Ishikawa (cell line): ENCODE results near the gene WDR74.

ENCODE experiments used
- CEBPB ChIP-seq: IDR thresholded peaks from 2 replicates; pipeline ENCODE4 v1.6.1; 2012
- CREB1 ChIP-seq: IDR thresholded peaks from 2 replicates; pipeline ENCODE4 v1.6.1; 2012; ENCODE audit warnings: low read depth
- EGR1 ChIP-seq: IDR thresholded peaks from 2 replicates; pipeline ENCODE4 v1.6.1; 2012
- EP300 ChIP-seq: IDR thresholded peaks from 2 replicates; pipeline ENCODE4 v1.6.1; 2012; ENCODE audit warnings: borderline replicate concordance
- FOXM1 ChIP-seq: IDR thresholded peaks from 2 replicates; pipeline ENCODE4 v1.6.1; 2012; ENCODE audit warnings: low read depth, borderline replicate concordance
- NFIC ChIP-seq: IDR thresholded peaks from 2 replicates; pipeline ENCODE4 v1.6.1; 2012
- RAD21 ChIP-seq: IDR thresholded peaks from 2 replicates; pipeline ENCODE4 v1.6.1; 2012; ENCODE audit warnings: low read depth
- TAF1 ChIP-seq: IDR thresholded peaks from 2 replicates; pipeline ENCODE4 v1.6.1; 2012; ENCODE audit warnings: low read depth, mild to moderate bottlenecking
- TCF12 ChIP-seq: IDR thresholded peaks from 2 replicates; pipeline ENCODE4 v1.6.1; 2012; ENCODE audit warnings: low read depth
- TEAD4 ChIP-seq: IDR thresholded peaks from 2 replicates; pipeline ENCODE4 v1.6.1; 2012
- YY1 ChIP-seq: IDR thresholded peaks from 2 replicates; pipeline ENCODE4 v1.6.1; 2012; ENCODE audit warnings: low read depth
- ZBTB7A ChIP-seq: IDR thresholded peaks from 2 replicates; pipeline ENCODE4 v1.6.1; 2012; ENCODE audit warnings: low read depth
- TF ChIP-seq, protein P1 (sequence below): IDR thresholded peaks from 2 replicates; pipeline ENCODE4 v1.6.1; 2012; ENCODE audit warnings: low read depth, mild to moderate bottlenecking
- TF ChIP-seq, protein P2 (sequence below): IDR thresholded peaks from 2 replicates; pipeline ENCODE4 v1.6.1; 2012
- TF ChIP-seq, protein P3 (sequence below): IDR thresholded peaks from 2 replicates; pipeline ENCODE4 v1.6.1; 2012

Gene WDR74

DNA sequence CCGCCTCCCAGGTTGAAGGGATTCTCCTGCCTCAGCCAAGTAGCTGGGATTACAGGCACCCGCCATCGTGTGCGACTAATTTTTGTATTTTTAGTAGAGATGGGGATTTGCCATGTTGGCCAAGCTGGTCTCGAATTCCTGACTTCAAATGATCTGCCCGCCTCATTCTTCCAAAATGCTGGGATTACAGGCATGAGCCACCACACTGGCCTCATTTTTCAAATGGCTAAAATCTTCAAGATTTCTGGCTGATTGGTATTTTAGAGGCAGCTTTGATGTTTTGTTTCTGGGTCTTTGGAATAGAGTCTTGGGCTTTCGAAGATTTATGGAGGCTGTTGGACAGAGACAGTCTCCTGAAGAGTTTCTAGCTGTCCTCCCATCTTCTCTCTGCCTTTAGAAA, 35.5 kb upstream of the WDR74 start:
- TF ChIP-seq, protein P1, sequence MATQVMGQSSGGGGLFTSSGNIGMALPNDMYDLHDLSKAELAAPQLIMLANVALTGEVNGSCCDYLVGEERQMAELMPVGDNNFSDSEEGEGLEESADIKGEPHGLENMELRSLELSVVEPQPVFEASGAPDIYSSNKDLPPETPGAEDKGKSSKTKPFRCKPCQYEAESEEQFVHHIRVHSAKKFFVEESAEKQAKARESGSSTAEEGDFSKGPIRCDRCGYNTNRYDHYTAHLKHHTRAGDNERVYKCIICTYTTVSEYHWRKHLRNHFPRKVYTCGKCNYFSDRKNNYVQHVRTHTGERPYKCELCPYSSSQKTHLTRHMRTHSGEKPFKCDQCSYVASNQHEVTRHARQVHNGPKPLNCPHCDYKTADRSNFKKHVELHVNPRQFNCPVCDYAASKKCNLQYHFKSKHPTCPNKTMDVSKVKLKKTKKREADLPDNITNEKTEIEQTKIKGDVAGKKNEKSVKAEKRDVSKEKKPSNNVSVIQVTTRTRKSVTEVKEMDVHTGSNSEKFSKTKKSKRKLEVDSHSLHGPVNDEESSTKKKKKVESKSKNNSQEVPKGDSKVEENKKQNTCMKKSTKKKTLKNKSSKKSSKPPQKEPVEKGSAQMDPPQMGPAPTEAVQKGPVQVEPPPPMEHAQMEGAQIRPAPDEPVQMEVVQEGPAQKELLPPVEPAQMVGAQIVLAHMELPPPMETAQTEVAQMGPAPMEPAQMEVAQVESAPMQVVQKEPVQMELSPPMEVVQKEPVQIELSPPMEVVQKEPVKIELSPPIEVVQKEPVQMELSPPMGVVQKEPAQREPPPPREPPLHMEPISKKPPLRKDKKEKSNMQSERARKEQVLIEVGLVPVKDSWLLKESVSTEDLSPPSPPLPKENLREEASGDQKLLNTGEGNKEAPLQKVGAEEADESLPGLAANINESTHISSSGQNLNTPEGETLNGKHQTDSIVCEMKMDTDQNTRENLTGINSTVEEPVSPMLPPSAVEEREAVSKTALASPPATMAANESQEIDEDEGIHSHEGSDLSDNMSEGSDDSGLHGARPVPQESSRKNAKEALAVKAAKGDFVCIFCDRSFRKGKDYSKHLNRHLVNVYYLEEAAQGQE = no peak
- TF ChIP-seq YY1 (no peak), CREB1 (no peak)

- TF ChIP-seq NFIC (0 out of 2 replicates have a peak, but pooled peaks have one; percentile 19), RAD21 (no peak)
Observed at GRCh38 chr11:62865635-62866034, 26.2 kb upstream of the WDR74 start.

DNA sequence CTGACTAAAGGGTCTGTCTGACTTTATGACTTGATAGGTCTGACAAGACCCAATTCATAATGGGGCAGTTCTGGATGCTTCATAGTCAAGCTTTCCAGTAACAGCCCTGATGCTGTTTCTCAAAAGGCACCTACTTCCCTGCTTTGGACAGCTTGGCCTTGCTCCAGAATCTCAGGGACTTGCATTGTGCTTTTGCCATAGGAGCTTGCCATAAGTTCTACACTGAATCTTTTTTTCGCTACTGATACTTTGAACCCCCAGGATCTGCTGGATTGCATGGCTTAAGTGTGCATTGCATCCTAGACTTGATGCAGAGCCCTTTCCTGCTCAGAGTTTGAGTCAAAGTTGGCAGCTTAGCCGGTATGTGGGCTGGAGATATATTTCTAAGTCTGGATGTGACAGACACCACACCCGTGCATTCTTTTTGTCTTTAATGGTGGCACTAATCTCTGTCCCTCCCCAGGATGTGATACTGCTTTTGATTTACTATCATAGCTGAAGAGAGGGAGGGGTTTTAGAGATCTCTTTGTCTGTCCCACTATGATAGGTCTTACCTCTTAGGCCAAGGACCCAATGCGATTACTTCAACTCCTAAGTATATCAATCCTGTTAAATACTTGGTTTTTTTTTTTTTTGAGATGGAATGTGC, 24.4 kb upstream of the WDR74 start:
- TF ChIP-seq TEAD4 (no peak), CEBPB (no peak), ZBTB7A (no peak), TAF1 (no peak), NFIC (no peak), EP300 (no peak), RAD21 (no peak), TCF12 (no peak), EGR1 (no peak), YY1 (no peak), CREB1 (no peak), FOXM1 (no peak)
- TF ChIP-seq, protein P1 = no peak
- TF ChIP-seq, protein P2, sequence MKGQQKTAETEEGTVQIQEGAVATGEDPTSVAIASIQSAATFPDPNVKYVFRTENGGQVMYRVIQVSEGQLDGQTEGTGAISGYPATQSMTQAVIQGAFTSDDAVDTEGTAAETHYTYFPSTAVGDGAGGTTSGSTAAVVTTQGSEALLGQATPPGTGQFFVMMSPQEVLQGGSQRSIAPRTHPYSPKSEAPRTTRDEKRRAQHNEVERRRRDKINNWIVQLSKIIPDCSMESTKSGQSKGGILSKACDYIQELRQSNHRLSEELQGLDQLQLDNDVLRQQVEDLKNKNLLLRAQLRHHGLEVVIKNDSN = no peak
- TF ChIP-seq, protein P3, sequence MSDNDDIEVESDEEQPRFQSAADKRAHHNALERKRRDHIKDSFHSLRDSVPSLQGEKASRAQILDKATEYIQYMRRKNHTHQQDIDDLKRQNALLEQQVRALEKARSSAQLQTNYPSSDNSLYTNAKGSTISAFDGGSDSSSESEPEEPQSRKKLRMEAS = no peak

DNA sequence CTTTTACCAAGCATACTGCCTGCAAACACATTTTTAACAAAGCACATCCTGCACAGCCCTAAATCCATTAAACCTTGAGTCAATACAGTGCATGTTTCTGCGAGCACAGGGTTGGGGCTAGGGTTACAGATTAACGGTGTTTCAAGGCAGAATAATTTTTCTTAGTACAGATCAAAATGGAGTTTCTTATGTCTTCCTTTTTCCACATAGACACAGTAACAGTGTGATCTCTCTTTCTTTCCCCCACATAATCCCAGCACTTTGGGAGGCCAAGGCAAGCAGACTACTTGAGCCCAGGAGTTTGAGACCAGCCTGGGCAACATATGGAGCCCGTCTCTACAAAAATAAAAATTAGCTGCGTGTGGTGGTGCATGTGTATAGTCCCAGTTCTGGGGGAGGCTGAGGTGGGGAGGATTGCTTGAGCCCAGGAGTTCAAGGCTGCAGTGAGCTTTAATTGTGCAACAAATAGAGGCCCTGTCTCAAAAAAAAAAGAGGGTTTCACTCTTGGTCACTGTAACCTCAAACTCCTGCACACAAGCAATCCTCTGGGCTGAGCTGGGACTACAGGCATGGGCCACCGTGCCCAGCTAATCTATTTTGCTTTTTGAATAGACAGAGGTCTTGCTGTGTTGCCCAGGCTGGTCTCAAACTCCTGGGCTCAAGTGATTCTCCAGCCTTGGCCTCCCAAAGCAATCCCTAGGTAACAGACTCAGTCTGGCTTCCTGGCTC, 21.6 kb upstream of the WDR74 start:
- TF ChIP-seq EP300 (no peak), EGR1 (no peak), TAF1 (no peak), CEBPB (no peak), RAD21 (no peak), FOXM1 (no peak), TEAD4 (no peak), CREB1 (no peak), NFIC (no peak), ZBTB7A (no peak)
- TF ChIP-seq, protein P2 = no peak
- TF ChIP-seq, protein P1 = no peak

- TF ChIP-seq FOXM1 (no peak), TEAD4 (no peak), TCF12 (no peak), CEBPB (no peak), YY1 (no peak), ZBTB7A (no peak)
- TF ChIP-seq, protein P3 = no peak
- TF ChIP-seq, protein P2 = no peak
Observed at GRCh38 chr11:62858201-62858600, 18.8 kb upstream of the WDR74 start.
